DOHH2 (cell line): Measurements from ENCODE around the gene NLRC3.

ENCODE experiments used
- H3F3A ChIP-seq: fragments of 200-600 bp; sonication (generic), shearing (Covaris generic); 2 replicates; pipeline ENCODE4 v1.6.0; 2016; ENCODE audit warnings: antibody characterized with exemption, mild to moderate bottlenecking; ENCODE audit not compliant: control insufficient read depth, insufficient read depth
- H3K27ac ChIP-seq: fragments of 200-600 bp; sonication (generic); 2 replicates; pipeline ENCODE4 v1.5.1; 2014; ENCODE audit warnings: low read depth, mild to moderate bottlenecking, low read length, moderate library complexity
- H3K27me3 ChIP-seq: fragments of 200-600 bp; sonication (generic); 2 replicates; pipeline ENCODE4 v1.6.1; 2014; ENCODE audit warnings: mild to moderate bottlenecking, low read length, mixed read lengths; ENCODE audit not compliant: control insufficient read depth
- H3K36me3 ChIP-seq: fragments of 200-600 bp; sonication (generic); 2 replicates; pipeline ENCODE4 v1.6.1; 2014; ENCODE audit warnings: mild to moderate bottlenecking, low read length, moderate library complexity, mixed read lengths; ENCODE audit not compliant: control insufficient read depth
- H3K4me1 ChIP-seq: fragments of 200-600 bp; sonication (generic); 2 replicates; pipeline ENCODE4 v1.6.1; 2014; ENCODE audit warnings: mild to moderate bottlenecking, low read length, mixed read lengths; ENCODE audit not compliant: control insufficient read depth
- H3K4me2 ChIP-seq: fragments of 200-600 bp; sonication (generic); 2 replicates; pipeline ENCODE4 v1.6.0; 2014; ENCODE audit warnings: mild to moderate bottlenecking, low read length, moderate library complexity
- H3K4me3 ChIP-seq: fragments of 200-600 bp; sonication (generic); 2 replicates; pipeline ENCODE4 v1.5.1; 2014; ENCODE audit warnings: mild to moderate bottlenecking, low read length, mixed read lengths
- H3K79me2 ChIP-seq: fragments of 200-600 bp; sonication (generic); 2 replicates; pipeline ENCODE4 v1.6.1; 2014; ENCODE audit warnings: mild to moderate bottlenecking, low read length, mixed read lengths; ENCODE audit not compliant: control insufficient read depth
- H3K9me2 ChIP-seq: fragments of 200-600 bp; sonication (generic); replicated peaks from 2 replicates; pipeline ENCODE4 v1.6.1; 2014; ENCODE audit warnings: mild to moderate bottlenecking, low read length, mixed read lengths; ENCODE audit not compliant: control insufficient read depth
- H3K9me3 ChIP-seq: fragments of 200-600 bp; sonication (generic); 2 replicates; pipeline ENCODE4 v1.6.1; 2014; ENCODE audit warnings: antibody characterized with exemption, low read length, mixed read lengths; ENCODE audit not compliant: control insufficient read depth, insufficient read depth
- H4K20me1 ChIP-seq: fragments of 200-600 bp; sonication (generic); 2 replicates; pipeline ENCODE4 v1.6.0; 2014; ENCODE audit warnings: low read depth, mild to moderate bottlenecking, antibody characterized with exemption, low read length, moderate library complexity; ENCODE audit not compliant: control insufficient read depth, insufficient read depth
- CTCF ChIP-seq: fragments of 200-600 bp; sonication (generic); IDR thresholded peaks from one replicate; pipeline ENCODE4 v1.5.1; 2014; ENCODE audit warnings: antibody characterized with exemption, mild to moderate bottlenecking, low read depth, low read length; ENCODE audit not compliant: poor library complexity, severe bottlenecking
- EZH2phosphoT487 ChIP-seq: fragments of 200-600 bp; sonication (generic); IDR thresholded peaks from 2 replicates; pipeline ENCODE4 v1.6.1; 2017; ENCODE audit warnings: borderline replicate concordance, mild to moderate bottlenecking, antibody characterized with exemption, low read length, moderate library complexity, mixed read lengths

NLRC3 gene

GRCh38 chr16:3564889-3565141, 12.4 kb downstream of the NLRC3 start:
- Histone ChIP-seq H3K9me2 (no peaks in the 10 kb centered on the region), H3K36me3 (peaks cover 75% of the 10 kb centered on the region), H3K4me2 (no peak overlapping the region), H4K20me1 (0 out of 2 replicates have a peak, but pooled peaks cover 3% of the 10 kb centered on the region), H3K4me3 (no peak overlapping the region), H3F3A (no peaks in the 10 kb centered on the region), H3K27me3 (no peaks in the 10 kb centered on the region), H3K79me2 (peaks cover 19% of the 10 kb centered on the region), H3K9me3 (no peaks in the 10 kb centered on the region), H3K4me1 (no peaks in the 10 kb centered on the region), H3K27ac (no peak overlapping the region)
- no peak for TF ChIP-seq CTCF
- TF ChIP-seq EZH2phosphoT487, result no peak

GRCh38 chr16:3564130-3564888, 12.9 kb downstream of the NLRC3 start:
- Histone ChIP-seq H3K27ac (no peak overlapping the region), H3K4me2 (no peak overlapping the region), H3K79me2 (peaks cover 14% of the 10 kb centered on the region), H3K4me3 (no peak overlapping the region), H3K36me3 (peaks cover 73% of the 10 kb centered on the region), H3K27me3 (no peaks in the 10 kb centered on the region), H3F3A (peaks cover 3% of the 10 kb centered on the region; the same call in 1 of the 2 replicates), H3K9me2 (no peaks in the 10 kb centered on the region), H4K20me1 (0 out of 2 replicates have a peak, but pooled peaks cover 3% of the 10 kb centered on the region), H3K4me1 (no peaks in the 10 kb centered on the region), H3K9me3 (no peaks in the 10 kb centered on the region)
- TF ChIP-seq CTCF (no peak), EZH2phosphoT487 (no peak)

GRCh38 chr16:3562914-3563480, 14.2 kb downstream of the NLRC3 start:
- Histone ChIP-seq H3K9me2 (no peaks in the 10 kb centered on the region), H4K20me1 (0 out of 2 replicates have a peak, but pooled peaks cover 3% of the 10 kb centered on the region), H3F3A (peaks cover 13% of the 10 kb centered on the region), H3K27ac (no peak overlapping the region), H3K27me3 (no peaks in the 10 kb centered on the region), H3K4me3 (no peak overlapping the region), H3K4me1 (no peaks in the 10 kb centered on the region), H3K4me2 (no peak overlapping the region), H3K79me2 (peaks cover 3% of the 10 kb centered on the region; the same call in 1 of the 2 replicates), H3K9me3 (no peaks in the 10 kb centered on the region), H3K36me3 (peaks cover 73% of the 10 kb centered on the region)
- TF ChIP-seq CTCF, result no peak
- no peak for TF ChIP-seq EZH2phosphoT487
